Thoracic aorta (tissue), 2 donors: Measurements from ENCODE around the gene IQSEC1. TPM values are rescaled to one million over a fixed set of nuclear protein-coding genes. Genes with fewer than 3 reads are reported as not detected.

ENCODE experiments used
- ATAC-seq: fragments of 150-250 bp; one replicate; pipeline ENCODE4 v1.8.0; 2017; ENCODE audit warnings: low read depth; ENCODE audit not compliant: insufficient number of reproducible peaks, low FRiP score
- DNase-seq: peaks from one replicate; pipeline ENCODE4 v3.0.0-alpha.2; 2020; ENCODE audit warnings: low spot score
- H3K27ac ChIP-seq, 2 donors: fragments of 200-600 bp; sonication (generic); 1 replicate in 1 of 2; 2 replicates in 1 of 2; pipeline ENCODE4 v1.5.1; 2016; ENCODE audit warnings: mild to moderate bottlenecking in 2 of 2, moderate library complexity in 2 of 2
- H3K27me3 ChIP-seq: fragments of 200-600 bp; sonication (generic); replicated peaks from 2 replicates; pipeline ENCODE4 v1.6.0; 2016; ENCODE audit warnings: mild to moderate bottlenecking; ENCODE audit not compliant: insufficient read depth
- H3K36me3 ChIP-seq: fragments of 200-600 bp; sonication (generic); one replicate; pipeline ENCODE4 v1.5.1; 2016
- H3K4me1 ChIP-seq, 2 donors: fragments of 200-600 bp; sonication (generic); 1 replicate in 1 of 2; 2 replicates in 1 of 2; pipeline versions ENCODE4 v1.5.1 to v1.6.0; 2016; ENCODE audit warnings: low read depth in 2 of 2, mild to moderate bottlenecking in 1 of 2; ENCODE audit not compliant: control insufficient read depth in 1 of 2
- H3K4me3 ChIP-seq: fragments of 200-600 bp; sonication (generic); 2 replicates; pipeline ENCODE4 v1.5.1; 2016; ENCODE audit warnings: mild to moderate bottlenecking
- H3K9me3 ChIP-seq: fragments of 200-600 bp; sonication (generic); 2 replicates; pipeline ENCODE4 v1.5.1; 2016
- CTCF ChIP-seq: fragments of 200-600 bp; sonication (generic); IDR thresholded peaks from one replicate; pipeline ENCODE4 v1.5.1; 2019; ENCODE audit warnings: antibody characterized with exemption
- total RNA-seq, 2 donors: library from RNA; depleted of rRNA; stranded (reverse); fragments of >200 nt; gene quantifications; one replicate each; pipeline versions ENCODE4 v1.1.0 to v1.2.3, GENCODE V29; 2016

The IQSEC1 gene
- total RNA-seq, 2 donors from 2014 or later, result 93.6 to 121 TPM

- no peaks in the 10 kb centered on the region for H3K4me1 ChIP-seq
- no peak overlapping the region for H3K4me3 ChIP-seq
- H3K36me3 ChIP-seq, result no peaks in the 10 kb centered on the region
- no peak for DNase-seq
- no peak for TF ChIP-seq CTCF
- no peak overlapping the region for H3K27ac ChIP-seq
- no peaks in the 10 kb centered on the region for H3K27me3 ChIP-seq
- ATAC-seq, result no peak
- H3K9me3 ChIP-seq, result no peaks in the 10 kb centered on the region
Observed at GRCh38 chr3:13111173-13111872, 38.1 kb upstream of the IQSEC1 start.

DNA sequence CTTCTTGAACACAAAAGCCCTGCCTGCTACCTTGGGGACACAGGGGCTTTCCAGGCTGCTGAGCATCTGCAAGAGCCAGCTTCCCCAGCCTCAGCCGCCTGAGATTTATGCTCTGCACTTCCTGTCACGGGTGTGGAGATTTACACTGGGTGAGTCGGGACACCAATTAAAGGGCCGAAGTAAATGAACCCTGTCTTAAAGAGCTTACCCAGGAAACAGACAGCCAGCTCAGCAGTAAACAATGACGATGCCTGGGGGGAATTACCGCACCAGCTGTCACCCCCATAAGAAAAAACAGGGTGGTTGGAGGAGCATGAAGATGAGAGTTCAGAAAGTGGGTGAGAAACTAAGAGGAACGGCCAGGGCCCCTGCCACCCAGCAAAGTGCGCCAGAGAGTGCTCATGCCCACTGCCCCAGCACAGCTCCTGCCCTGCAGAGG lies 37.5 kb upstream of the IQSEC1 start:
- no peaks in the 10 kb centered on the region for H3K27me3 ChIP-seq
- no peak for DNase-seq

DNA sequence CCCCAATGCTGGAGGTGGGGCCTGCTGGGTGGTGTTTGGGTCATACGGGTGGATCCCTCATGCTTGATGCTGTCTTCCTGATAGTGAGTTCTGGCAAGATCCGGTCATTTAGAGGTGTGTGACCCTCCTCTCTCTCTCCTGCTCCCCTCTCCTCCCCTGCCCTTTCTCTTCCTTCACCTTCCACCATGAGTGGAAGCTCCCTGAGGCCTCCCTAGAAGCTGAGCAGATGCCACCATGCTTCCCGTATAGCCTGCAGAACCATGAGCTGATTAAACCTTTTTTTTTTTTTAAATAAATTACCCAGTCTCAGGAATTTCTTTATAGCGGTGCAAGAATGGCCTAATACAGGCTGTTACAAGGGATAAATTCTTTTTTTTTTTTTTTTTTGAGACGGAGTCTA lies 36.3 kb upstream of the IQSEC1 start:
- Histone ChIP-seq H3K9me3 (no peaks in the 10 kb centered on the region), H3K4me1 (no peaks in the 10 kb centered on the region), H3K36me3 (no peaks in the 10 kb centered on the region), H3K27ac (no peak overlapping the region), H3K4me3 (no peak overlapping the region), H3K27me3 (no peaks in the 10 kb centered on the region)
- ATAC-seq (no peak), DNase-seq (no peak)
- no peak for TF ChIP-seq CTCF

More for the DNA sequence above, 37.5 kb upstream of the IQSEC1 start:
- Histone ChIP-seq H3K4me1 (no peaks in the 10 kb centered on the region), H3K9me3 (no peaks in the 10 kb centered on the region), H3K27ac (no peak overlapping the region), H3K36me3 (no peaks in the 10 kb centered on the region), H3K4me3 (no peak overlapping the region)
- no peak for ATAC-seq
- TF ChIP-seq CTCF, result no peak

- DNase-seq, result no peak
Observed at GRCh38 chr3:13108861-13109260, 35.6 kb upstream of the IQSEC1 start.

DNA sequence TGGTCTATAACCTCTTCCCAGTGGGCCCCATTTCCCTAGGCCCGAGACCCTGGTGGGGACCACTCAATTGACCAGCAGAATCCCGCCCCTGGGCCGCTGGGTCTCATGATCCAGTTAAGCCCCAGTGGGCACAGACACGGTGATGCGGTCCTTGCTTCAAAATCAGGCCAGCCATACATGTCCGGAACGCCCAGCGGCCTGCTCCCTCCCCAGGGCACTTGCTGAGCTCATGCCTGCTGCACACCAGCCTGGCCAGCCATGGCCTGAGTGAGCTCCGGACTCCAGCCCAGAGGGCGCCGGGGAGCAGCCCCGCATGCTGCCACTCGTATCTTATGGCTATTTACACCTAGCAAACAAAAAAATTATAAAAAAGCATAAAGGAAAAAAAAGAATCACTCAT lies 34.4 kb upstream of the IQSEC1 start:
- Histone ChIP-seq H3K27me3 (no peaks in the 10 kb centered on the region), H3K36me3 (no peaks in the 10 kb centered on the region), H3K9me3 (no peaks in the 10 kb centered on the region), H3K4me1 (no peaks in the 10 kb centered on the region), H3K27ac (no peak overlapping the region), H3K4me3 (no peak overlapping the region)
- TF ChIP-seq CTCF, result no peak
- ATAC-seq (no peak), DNase-seq (no peak)

More at GRCh38 chr3:13108861-13109260, 35.6 kb upstream of the IQSEC1 start:
- no peak for ATAC-seq
- Histone ChIP-seq H3K4me1 (no peaks in the 10 kb centered on the region), H3K4me3 (no peak overlapping the region), H3K36me3 (no peaks in the 10 kb centered on the region), H3K9me3 (no peaks in the 10 kb centered on the region), H3K27ac (no peak overlapping the region), H3K27me3 (no peaks in the 10 kb centered on the region)
- TF ChIP-seq CTCF, result no peak
